AG04450 (cell line): ENCODE measurements around the gene RFX1. TPM values are rescaled to one million over a fixed set of nuclear protein-coding genes. Genes with fewer than 3 reads are reported as not detected.
A peak's percentile ranks its signal among the peaks of the same experiment; 100 is the strongest.

Experiments
- CTCF ChIA-PET: fragments of 300-600, 350-600 bp; formaldehyde crosslinking; extraction: SDS; loops from one replicate; lab custom pipeline; 2022; ENCODE audit warnings: antibody characterized with exemption, inconsistent platforms; lab: Charles Lee
- POLR2A ChIA-PET: fragments of 350-600 bp; formaldehyde crosslinking; extraction: SDS; loops from one replicate; lab custom pipeline; 2021; ENCODE audit warnings: antibody characterized with exemption, inconsistent platforms; lab: Yijun Ruan, JAX
- DNase-seq: peaks from one replicate; pipeline ENCODE4 v3.0.0-alpha.2; 2011; ENCODE audit warnings: low read depth, low spot score
- H3K27ac ChIP-seq: one replicate; pipeline ENCODE4 v1.5.1; 2012; ENCODE audit warnings: low read depth, low read length, control low read depth
- H3K27me3 ChIP-seq: one replicate; pipeline ENCODE4 v1.6.0; 2012; ENCODE audit warnings: low read length; ENCODE audit not compliant: control insufficient read depth, insufficient read depth
- H3K4me3 ChIP-seq: 2 replicates; pipeline ENCODE4 v1.5.1; 2011; ENCODE audit warnings: mild to moderate bottlenecking, low read depth, low read length, control low read depth
- H3K9me3 ChIP-seq: 2 replicates; pipeline ENCODE4 v1.5.1; 2012; ENCODE audit warnings: low read length; ENCODE audit not compliant: control insufficient read depth, insufficient read depth
- CTCF ChIP-seq: IDR thresholded peaks from 2 replicates; pipeline ENCODE4 v1.5.1; 2011; ENCODE audit warnings: low read depth, low read length, control low read depth, inconsistent platforms
- polyA plus RNA-seq: library from polyadenylated mRNA; depleted of rRNA; stranded (reverse); fragments of >200 nt; gene quantifications from 2 replicates; pipeline ENCODE4 v1.2.3, GENCODE V29; 2011

The RFX1 gene
- polyA plus RNA-seq, 1 experiment = 0.38 TPM

DNA sequence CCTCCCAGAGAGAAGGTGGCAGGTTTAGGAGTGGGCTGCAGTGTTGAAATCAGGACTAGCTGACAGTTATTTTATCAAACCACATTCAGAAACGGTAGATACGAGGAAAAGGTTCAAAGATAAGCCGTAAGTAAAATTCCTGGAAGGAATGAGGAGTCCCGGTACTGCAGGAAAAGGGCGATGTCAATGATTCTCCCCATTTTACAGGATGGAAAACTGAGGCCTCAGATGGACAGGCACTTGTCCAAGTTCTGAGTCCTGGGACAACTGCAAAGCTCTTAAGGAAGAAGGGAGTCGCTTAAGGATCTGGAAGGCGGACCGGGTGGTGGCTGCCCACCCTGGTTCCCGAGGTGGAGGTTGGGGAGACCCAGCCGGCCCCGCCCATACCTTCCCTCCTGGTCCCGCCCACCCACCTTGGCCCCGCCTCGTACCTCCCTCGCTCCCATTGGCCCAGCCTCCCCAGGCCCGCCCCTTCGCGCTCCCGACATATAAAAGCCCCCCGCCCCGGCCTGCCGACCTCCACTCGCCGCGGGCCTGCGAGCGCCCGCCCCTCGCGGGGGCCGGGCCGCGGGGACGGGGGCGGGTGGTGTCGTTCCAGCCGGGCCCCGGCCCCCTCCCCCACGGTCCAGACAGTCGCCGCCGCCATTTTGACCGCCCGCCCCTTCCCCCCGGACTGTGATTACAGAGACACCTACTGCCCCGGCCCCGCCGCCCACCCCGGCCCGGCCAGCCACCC lies 603 bp downstream of the RFX1 start:
- CTCF ChIA-PET = interaction anchor here (0.5 kb wide), 1 partner anchor 45 kb away, joined by 3 read pairs; no protein-coding TSS in a partner anchor

GRCh38 chr19:14004619-14005348 lies 1.3 kb downstream of the RFX1 start:
- H3K9me3 ChIP-seq = peaks cover under 1% of the 10 kb centered on the region
- no peak for TF ChIP-seq CTCF
- ChIA-PET CTCF (no interaction called here), POLR2A (interaction anchor here (1.0 kb wide), 1 partner anchor 43 kb away, joined by 3 read pairs; no protein-coding TSS in a partner anchor)
- no peak overlapping the region for H3K27ac ChIP-seq
- H3K4me3 ChIP-seq = no peak overlapping the region
- no peak for DNase-seq
- H3K27me3 ChIP-seq = no peaks in the 10 kb centered on the region

More for the DNA sequence above, 603 bp downstream of the RFX1 start:
- DNase-seq = peak; percentile 45
- Histone ChIP-seq H3K27ac (peak overlapping the region; percentile 68), H3K4me3 (peak overlapping the region; percentile 71), H3K9me3 (no peaks in the 10 kb centered on the region; the same call in 1 of the 2 replicates), H3K27me3 (no peaks in the 10 kb centered on the region)
- POLR2A ChIA-PET = interaction anchor here (0.6 to 1.8 kb wide), 8 partner anchors 18 to 119 kb away, joined by 3 to 8 read pairs (median 4); partner anchors contain the start of gene IL27RA
- no peak for TF ChIP-seq CTCF

GRCh38 chr19:14003251-14004055 lies 2.7 kb downstream of the RFX1 start:
- ChIA-PET CTCF (no interaction called here), POLR2A (interaction anchor here (0.7 to 0.9 kb wide), 2 partner anchors 8 to 820 kb away, joined by 3 to 4 read pairs; no protein-coding TSS in a partner anchor)
- H3K27ac ChIP-seq = no peak overlapping the region
- H3K9me3 ChIP-seq = peaks cover 12% of the 10 kb centered on the region
- H3K27me3 ChIP-seq = no peaks in the 10 kb centered on the region
- H3K4me3 ChIP-seq = no peak overlapping the region
- DNase-seq = no peak
- TF ChIP-seq CTCF = no peak

DNA sequence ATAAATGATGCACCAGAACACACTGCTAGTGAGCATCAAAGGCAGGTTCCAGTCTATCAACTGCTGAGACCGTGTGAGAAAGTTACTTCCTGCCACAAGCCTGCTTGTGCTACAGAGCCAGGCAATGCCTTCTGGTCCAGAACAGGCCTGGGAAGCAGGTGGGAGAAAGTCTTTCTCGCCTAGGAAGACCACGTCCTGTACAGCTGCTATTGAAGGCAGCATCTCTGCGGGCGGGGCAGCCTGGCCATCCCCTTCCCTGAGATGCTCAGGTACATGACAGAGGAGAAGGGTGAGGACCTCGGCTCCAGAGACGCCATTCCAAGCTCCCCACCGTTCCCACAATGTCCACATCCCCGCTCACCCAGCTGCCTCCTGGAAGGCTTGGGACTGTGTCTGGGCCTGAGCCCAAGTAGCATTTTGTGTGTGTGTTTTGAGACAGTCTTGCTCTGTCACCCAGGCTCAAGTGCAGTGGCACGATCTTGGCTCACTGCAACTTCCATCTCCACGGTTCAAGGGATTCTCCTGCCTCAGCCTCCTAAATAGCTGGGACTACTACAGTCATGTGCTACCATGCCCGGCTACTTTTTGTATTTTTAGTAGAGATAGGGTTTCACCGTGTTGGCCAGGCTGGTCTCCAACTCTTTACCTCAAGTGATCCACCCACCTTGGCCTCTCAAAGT lies 3.4 kb downstream of the RFX1 start:
- no peak for TF ChIP-seq CTCF
- ChIA-PET CTCF (no interaction called here), POLR2A (no interaction called here)
- Histone ChIP-seq H3K4me3 (no peak overlapping the region), H3K9me3 (peaks cover 13% of the 10 kb centered on the region), H3K27ac (no peak overlapping the region), H3K27me3 (no peaks in the 10 kb centered on the region)
- DNase-seq = no peak
